HG02798 (cell line): ENCODE results near the gene FRMD6.

ENCODE experiments used
- ATAC-seq: cut with Tn5 transposase; IDR thresholded peaks from one replicate; pipeline ENCODE4 v1.9.1; 2021; ENCODE audit warnings: mild to moderate bottlenecking; ENCODE audit not compliant: unreplicated experiment, poor library complexity

Gene FRMD6

GRCh38 chr14:51661504-51661903 lies 9.8 kb downstream of the FRMD6 start:
- ATAC-seq, result no peak

GRCh38 chr14:51663783-51664326 lies 12.1 kb downstream of the FRMD6 start:
- ATAC-seq, result no peak

DNA sequence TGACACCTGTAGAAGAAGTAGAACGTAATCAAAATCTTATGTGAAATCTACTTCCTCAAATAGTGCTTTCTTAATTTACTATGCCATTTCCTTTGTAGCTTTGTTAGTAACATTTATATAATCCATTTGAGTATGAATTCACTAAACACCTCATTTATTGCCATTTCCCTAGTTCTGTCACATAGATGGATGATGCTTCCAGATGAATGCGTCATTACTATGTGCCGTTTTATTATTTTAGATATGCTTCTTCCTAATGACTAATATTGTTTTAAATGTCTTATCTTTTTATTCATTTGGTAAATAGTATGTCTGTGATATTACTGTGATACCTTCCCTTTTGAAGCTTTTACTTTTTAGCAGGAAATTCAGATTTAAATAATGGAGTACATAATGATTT lies 14.4 kb downstream of the FRMD6 start:
- ATAC-seq, result no peak

DNA sequence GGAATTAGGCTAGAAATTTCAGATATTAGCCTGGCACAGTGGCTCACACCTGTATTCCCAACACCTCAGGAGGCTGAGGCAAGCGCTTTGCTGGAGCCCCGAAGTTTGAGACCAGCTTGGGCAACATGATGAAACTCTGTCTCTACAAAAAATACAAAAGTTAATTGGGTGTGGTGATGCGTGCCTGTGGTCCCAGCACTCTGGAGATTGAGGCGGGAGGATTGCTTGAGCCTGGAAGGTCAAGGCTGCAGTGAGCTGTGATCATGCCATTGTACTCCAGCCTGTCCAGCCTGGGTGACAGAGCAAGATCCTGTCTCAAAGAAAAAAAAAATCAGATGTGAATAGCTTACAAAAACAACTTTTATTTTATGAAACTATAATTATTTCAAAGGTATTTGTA lies 15.1 kb downstream of the FRMD6 start:
- no peak for ATAC-seq

GRCh38 chr14:51668870-51669269 lies 17.2 kb downstream of the FRMD6 start:
- ATAC-seq, result no peak

- no peak for ATAC-seq
Measured at GRCh38 chr14:51674294-51675002, 22.7 kb downstream of the FRMD6 start.

DNA sequence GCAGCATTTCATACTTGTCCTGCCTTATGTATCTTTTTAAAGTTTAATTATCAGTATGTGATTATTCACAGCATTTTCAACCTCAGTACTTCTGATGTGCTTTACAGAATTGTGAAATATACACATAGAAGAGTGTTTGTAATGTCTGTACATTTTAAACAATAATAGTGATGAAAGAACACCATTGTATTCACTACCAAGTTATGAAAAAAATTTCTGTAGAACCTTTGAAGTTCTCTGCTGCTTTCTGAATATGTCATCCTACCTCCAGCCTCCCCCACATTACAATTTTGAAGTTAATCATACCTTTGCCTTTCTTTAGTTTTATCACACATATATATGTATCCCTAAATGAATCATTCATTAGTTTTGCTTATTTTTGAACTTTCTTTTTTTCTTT lies 24.8 kb downstream of the FRMD6 start:
- no peak for ATAC-seq

- ATAC-seq, result no peak
Measured at GRCh38 chr14:51677266-51677665, 25.6 kb downstream of the FRMD6 start.

DNA sequence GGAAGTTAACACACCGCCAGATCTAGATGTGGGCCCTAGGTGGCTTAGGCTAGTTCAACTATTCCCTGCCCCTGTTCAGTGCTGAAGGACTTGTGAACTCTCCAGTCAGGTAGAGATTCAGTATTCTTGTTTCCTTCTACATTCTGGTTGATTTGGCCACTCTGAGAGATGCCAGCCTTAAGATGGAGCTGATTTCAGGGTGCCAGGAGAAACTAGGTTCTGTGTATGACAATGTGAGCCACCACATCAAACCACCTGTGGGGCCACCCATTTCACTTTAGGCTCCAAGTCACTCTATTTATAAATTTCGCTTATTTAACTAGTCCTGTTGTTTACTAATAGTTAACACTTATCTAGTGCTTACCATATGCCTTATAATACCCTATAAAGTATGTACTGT lies 26.0 kb downstream of the FRMD6 start:
- no peak for ATAC-seq

GRCh38 chr14:51680031-51680430 lies 28.3 kb downstream of the FRMD6 start:
- ATAC-seq, result no peak

DNA sequence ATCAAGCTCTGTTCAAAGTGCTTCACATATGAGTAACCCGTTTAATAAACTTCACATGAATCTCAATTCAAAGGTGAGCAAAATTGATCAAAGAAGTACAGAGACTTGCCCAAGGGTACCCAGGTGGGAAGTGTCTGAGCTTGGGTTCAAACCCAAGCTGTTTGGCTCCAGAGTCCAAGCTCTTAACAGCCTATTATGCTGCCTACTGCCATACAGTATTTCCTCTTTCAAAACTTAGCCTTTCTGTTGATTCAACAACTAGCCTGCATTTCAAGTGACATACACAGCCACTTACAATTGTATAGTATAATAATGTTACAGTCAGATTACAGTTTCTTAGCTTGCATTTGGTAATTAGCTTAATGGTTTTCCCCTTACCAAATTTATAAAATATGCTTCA lies 29.7 kb downstream of the FRMD6 start:
- no peak for ATAC-seq

GRCh38 chr14:51682411-51682810 lies 30.7 kb downstream of the FRMD6 start:
- no peak for ATAC-seq

DNA sequence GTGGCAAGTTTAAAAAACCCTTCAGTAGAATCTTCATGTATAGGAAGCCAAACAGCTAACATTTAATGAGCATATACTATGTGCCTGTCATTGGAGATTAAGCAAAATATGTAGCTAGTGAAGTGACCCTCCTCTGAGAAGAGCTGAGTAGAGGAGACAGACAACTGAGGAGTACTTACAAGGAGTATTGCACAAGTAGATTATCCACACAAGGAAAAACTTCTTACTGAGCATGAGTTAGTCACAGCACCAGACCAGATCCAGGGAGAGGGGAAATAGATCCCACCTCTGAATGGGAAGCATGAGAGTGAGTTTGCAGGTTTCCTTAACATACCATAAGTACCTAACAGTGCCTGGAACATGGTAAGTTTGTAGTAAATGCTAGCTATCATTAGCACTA lies 33.0 kb downstream of the FRMD6 start:
- ATAC-seq, result no peak

DNA sequence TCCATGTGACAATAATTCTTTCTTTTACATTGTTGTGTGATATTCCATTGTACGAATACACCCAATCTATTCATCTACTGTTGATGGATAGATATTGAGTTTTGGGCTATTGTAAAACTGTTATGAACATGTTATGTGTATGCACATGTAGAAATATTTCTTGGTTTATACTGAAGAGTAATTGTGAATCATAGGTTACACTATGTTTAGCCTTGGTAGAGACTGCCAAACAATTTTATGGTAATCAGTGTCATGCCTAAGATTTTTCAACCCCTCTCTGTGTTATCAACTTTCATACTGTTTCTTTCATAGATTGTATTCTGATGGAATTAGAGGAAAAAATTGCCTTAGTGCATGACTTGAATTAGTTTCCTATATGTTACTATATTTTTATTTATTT lies 39.5 kb downstream of the FRMD6 start:
- ATAC-seq, result no peak

GRCh38 chr14:51692646-51693045 lies 40.9 kb downstream of the FRMD6 start:
- ATAC-seq, result no peak

DNA sequence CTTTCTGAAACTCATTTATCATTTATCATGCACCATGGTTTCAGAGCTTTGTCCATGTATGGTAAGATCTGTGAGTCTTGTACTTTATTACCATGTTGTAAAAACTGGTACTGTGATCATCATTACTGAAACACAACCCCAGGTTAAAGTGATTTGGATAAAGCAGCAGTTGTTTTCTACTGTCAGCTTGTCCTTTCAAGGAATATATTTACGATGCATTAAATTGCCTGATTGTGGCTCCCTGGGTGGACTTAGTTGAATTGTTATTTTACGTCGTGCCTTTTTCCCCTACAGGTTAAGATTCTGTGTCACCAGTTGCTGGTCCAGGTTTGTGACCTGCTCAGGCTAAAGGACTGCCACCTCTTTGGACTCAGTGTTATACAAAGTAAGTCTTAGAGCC lies 46.1 kb downstream of the FRMD6 start:
- no peak for ATAC-seq

GRCh38 chr14:51701951-51702350 lies 50.2 kb downstream of the FRMD6 start:
- no peak for ATAC-seq

DNA sequence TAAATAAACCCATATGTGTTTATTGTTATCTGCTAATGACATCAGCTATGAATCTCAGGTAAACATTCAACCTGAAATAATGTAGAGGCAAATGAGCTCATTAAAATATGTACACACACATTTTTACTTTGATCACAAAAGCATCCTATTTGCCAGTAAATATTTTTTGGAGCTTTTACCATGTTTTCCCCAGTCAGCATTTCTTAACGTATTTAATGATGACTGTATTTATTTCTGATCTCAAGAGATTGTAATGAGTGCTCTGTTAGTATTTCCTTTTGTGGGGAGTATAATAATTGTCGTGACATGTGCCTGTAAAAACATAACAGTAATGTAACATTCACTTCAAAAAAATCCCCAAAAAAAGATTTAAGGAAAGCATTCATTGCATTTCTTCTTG lies 52.1 kb downstream of the FRMD6 start:
- no peak for ATAC-seq

DNA sequence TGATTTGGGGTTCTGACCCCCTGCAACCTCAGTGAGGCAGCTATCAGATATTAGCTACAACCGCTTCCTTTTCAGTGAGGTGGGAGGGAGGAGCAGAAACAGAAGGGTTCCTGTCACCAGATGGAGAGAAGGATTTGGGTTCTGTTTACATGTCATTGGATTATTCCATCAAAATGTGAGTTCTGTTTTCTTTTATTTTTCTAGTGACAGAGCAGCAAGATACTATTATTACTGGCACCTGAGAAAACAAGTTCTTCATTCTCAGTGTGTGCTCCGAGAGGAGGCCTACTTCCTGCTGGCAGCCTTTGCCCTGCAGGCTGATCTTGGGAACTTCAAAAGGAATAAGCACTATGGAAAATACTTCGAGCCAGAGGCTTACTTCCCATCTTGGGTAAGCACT lies 52.8 kb downstream of the FRMD6 start:
- ATAC-seq, result no peak

GRCh38 chr14:51707327-51707726 lies 55.6 kb downstream of the FRMD6 start:
- no peak for ATAC-seq

DNA sequence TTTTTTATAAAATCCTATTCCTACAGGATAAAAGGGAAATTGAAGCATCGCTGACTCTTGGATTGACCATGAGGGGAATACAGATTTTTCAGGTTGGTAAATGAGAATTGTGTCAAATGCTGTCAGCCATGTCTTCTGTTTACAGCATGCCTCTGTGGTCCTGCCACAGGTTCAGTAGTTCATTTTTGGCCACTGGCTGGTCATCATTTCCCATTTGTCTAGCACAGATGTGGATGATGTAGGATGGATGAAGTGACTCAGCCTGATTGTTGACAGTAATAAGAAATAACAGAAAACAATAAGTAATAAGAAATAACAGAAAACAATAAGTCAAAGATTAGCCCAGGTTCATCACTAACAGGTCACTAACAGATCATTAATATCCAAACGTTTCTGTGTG lies 59.8 kb downstream of the FRMD6 start:
- no peak for ATAC-seq

DNA sequence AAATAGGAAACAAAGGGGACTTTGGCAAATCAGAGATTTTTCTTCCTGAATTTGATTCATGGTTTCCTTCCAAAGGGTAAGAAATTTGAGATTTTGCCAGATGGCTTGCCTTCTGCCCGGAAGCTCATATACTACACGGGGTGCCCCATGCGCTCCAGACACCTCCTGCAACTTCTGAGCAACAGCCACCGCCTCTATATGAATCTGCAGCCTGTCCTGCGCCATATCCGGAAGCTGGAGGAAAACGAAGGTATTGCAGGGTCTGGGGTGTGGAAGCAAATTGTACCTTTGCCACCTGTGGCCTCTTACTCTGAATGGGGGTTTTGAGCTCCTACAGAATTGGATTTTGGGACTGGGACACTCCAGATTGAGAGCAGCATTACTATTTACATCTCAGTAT lies 63.5 kb downstream of the FRMD6 start:
- no peak for ATAC-seq
